CD4-positive, alpha-beta T cell treated with Interleukin-17A for 1 hour (primary cell): ENCODE measurements around the gene HOXC10.

Experiments
- DNase-seq: peaks from one replicate; pipeline ENCODE4 v3.0.0-alpha.2; 2020

HOXC10 gene

GRCh38 chr12:53977596-53978445 is 7.1 kb upstream of the HOXC10 start:
- DNase-seq, result no peak

GRCh38 chr12:53978477-53979356 is 6.2 kb upstream of the HOXC10 start:
- DNase-seq, result no peak

DNA sequence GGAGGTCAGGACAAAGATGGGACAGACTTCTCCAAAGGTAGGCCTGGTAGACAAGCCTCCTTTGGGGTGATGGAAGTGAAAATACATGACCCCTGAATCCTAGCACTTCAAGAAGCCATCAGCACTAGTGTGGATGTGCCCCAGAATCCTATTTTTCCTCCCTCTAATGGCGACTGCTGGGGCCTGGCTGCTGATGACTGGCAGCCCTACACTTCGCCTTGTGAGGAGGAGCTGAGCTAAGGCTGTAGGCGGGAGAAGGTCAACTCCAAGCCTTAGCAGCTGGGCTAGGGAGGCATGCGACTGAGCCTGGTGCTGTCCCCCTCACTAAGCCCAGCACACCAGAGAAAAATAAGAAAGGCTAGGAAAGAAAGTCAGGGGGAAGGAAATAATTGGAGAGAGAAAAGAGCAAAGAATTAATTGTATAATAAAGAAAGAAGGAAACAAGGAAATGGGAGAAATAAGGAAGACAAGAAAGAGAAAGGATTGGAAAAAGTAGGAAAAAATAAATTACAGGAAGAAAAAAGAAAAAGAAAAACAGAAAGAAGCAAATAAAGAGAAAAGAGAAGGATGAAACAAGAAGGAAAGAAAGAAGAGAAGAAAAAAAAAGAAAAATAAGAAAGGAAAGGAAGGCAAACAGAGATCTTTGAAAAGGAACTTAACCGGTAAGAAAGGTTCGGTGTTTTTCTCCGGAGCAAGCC is 4.7 kb upstream of the HOXC10 start:
- DNase-seq, result no peak

DNA sequence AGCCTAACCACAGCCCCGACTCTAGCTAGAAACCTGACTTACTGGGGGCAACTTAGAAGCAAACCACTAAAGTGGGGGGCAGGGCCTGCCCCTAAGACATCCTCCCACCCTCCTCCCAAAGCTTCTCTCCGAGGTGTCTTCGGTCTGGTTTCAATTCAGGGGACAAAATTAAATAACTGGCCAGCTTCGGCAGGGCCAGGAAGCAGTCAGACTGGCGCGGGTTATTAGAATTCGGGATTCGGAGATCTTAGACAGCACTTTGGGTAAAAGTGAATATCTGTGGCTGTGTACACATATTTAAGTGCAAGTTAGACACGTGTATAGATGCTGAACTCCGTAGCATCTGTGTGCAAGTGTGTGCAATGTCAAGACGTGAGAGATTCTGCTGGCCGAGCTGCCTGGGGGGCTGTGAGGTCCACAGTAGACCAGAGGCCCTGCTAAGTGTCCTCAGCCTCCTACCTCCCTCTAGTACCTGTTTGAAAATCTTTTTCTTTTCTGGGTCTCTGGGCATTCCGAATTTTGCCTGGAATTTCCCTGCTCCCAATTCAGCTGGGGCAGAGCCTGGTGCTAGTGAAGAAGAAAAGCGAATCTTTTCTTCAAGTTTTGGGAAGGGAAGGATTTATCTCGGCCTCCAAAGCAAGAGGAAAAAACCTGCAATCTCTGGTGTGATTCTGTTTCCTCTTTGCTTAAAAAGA is 4.0 kb upstream of the HOXC10 start:
- no peak for DNase-seq

DNA sequence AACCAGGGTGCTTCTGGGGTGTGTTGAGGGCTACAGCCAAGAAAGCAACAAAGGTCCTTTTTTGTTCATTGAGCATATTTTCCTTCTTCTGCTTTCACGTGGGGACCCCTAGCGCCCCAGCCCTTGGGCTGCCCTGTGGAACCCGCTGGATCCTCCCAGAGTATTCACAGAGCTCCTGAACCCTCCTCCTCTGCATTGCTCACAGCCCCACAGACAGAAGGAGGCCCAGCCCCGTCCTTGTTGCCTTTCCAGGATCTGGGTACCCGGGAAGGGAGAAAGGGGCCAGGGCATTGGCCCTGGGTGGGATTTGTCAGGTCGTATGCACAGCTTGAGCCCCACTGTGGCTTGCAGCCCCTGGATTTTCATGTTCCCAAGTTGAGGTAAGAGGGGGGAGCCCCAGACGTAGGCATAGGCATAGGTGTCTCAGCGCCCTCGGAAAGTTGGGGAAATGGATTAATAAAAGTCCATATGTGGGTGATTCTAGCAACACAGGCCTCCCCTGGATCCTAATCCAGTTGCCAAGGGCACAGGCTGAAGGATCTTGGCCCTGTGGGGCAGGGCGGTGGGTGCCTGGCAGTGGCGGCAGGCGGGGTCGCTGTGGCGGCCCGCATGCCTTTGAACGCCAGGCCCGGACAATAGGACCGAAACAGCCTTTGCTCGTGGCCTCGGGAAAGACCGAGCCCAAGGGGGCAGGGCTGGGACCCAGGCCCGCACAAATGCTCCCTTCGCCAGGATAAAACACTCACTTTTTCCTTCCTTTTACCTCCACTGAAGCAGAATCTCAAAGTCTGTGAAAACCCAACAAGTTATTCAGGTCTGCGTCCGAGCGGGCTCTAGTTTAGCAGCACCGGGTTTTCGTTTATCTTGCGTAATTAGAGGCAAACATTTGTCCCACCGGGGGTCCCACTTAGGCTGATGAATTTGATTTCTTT is 3.0 kb upstream of the HOXC10 start:
- DNase-seq, result no peak

- DNase-seq, result no peak
These were observed 2.0 kb upstream of the HOXC10 start for GRCh38 chr12:53982648-53983567.

DNA sequence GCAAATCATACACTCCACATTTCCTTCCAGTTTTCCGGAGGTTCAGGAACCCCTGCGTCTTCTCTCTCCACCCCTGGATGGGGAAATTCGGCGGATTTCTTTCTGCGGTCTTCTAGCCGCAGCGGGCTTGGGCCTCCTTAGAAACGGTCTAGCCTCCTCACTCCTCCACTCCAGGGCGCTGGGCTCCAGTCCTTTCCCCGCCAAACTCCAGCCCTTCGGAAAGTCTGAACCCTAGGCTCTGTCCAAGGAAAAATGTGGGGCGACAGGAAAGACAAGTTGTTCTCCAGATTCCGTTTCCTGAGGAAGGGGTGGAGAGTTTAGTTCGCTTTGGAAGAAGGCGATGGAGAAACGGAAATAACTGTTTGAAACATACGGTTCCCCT is 1.4 kb upstream of the HOXC10 start:
- no peak for DNase-seq

DNA sequence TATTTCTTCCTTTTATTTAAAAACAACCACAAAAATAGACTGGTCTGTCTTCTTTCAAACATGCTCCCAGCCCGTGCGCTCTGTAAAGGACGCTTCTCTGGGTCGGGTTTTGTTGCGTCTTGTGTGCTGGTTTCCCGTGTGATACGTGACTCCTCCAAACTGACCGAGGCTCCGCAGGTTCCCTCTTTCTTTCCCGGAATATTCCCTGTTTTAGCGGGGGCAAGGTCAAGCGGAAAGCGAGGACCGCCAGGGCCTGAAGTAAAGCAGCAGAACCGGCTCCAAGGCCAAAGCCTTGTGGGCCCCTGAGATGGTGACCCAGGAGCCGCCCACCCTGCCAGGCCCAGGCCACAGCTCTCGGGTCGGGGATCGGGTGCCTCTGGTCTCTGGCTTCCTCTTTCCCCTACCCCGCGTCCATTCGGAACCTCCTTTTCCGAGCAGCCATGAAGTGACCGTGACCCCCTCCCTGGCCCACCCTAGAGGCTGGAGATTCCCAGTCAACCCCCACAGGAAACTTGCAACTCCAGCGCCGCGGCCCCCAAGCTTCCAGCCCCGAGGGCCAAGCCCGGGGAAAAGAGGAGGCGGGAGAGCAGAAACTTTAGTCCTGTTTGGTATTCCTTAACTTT is 885 bp upstream of the HOXC10 start:
- DNase-seq, result no peak

DNA sequence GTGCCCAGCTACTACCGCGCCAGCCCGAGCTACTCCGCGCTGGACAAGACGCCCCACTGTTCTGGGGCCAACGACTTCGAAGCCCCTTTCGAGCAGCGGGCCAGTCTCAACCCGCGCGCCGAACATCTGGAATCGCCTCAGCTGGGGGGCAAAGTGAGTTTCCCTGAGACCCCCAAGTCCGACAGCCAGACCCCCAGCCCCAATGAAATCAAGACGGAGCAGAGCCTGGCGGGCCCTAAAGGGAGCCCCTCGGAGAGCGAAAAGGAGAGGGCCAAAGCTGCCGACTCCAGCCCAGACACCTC is 697 bp downstream of the HOXC10 start:
- DNase-seq, result no peak

DNA sequence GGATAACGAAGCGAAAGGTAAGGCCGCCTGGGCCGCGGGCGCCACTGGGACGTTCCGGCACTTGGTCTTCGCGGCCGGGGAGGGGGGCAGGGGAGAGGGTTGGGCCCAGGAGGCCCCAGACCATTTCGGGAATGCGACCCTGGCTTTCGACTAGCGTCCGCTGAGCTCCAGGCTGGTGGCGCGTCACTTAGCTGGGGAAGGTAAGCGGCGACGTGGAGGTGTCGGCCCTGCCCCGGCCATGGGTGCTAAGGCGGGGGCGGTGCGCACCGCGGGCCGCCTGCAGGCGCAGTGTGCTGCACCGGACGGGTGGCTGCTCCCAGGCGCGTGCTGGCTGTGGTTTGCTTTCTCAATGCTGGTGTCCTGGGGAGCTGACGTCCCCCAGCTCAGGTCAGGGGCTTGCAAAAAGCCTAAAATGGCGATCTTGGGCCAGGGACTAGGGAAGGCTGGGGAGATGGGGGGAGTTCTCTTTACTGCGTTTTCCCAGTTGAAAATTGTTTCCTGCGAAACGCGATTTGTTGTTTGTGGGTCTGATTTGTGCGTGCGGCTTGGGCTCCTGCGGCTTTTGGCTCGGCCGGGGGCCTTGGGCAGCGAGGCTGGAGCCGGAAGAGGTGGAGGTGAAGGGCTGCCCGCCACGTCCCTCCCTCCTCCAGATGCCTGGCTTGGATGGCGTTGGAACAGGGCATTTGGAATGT is 1.2 kb downstream of the HOXC10 start:
- DNase-seq, result no peak

- DNase-seq, result no peak
These were observed 1.9 kb downstream of the HOXC10 start for GRCh38 chr12:53986686-53987483.

DNA sequence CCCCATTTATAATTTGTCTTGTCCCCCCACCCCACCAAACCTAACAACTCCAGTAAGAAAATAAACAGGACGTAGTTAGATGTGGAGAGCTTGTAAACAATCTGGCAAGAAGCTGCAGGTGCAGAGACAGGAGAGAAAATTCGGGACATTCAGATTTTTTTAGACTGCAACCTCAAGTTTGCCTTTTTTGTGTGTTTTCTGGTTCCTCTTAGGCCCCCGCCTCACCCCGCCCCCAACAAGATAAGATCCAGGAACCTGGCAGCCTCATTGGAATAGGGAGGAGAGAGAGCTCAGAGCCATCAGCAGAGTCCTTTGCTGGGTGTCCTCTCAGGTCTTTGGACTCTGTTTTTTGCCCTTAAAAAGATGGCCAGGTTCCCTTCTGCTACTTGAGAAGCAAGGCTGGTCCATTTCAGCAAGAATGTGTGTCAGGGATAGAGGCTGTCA is 2.9 kb downstream of the HOXC10 start:
- DNase-seq, result no peak

DNA sequence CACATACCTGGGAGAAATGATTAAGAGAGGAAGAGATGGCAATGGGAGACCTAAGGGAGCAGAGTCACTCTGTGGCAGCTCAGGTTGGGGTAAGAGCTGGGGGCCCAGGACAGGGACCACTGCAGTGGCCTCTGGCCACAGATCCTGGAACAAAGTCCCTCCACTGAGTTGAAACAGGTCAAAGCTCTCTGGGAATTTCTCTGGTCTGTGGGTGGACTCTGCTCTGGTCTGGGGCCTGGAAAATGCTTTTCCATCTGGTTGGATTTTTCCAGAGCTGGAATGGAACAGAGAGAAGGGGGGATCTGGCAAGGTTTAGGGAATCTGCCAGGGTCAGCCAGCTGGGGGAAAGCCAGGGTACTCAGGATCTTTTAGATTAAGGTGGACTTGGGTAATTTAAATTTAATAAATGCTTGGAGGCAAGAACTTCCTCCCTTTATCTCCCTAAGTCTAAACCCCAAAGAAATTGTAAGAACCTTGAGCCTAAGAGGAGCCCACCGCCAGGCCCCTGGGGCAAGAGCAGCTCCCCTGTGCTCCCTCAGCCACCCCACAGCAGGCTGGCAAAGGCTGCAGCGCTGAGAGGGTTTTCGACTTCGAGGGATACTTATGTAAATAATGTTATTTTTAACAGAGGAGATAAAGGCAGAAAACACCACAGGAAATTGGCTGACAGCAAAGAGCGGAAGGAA is 3.7 kb downstream of the HOXC10 start:
- no peak for DNase-seq

GRCh38 chr12:53989227-53990113 is 4.5 kb downstream of the HOXC10 start:
- no peak for DNase-seq

DNA sequence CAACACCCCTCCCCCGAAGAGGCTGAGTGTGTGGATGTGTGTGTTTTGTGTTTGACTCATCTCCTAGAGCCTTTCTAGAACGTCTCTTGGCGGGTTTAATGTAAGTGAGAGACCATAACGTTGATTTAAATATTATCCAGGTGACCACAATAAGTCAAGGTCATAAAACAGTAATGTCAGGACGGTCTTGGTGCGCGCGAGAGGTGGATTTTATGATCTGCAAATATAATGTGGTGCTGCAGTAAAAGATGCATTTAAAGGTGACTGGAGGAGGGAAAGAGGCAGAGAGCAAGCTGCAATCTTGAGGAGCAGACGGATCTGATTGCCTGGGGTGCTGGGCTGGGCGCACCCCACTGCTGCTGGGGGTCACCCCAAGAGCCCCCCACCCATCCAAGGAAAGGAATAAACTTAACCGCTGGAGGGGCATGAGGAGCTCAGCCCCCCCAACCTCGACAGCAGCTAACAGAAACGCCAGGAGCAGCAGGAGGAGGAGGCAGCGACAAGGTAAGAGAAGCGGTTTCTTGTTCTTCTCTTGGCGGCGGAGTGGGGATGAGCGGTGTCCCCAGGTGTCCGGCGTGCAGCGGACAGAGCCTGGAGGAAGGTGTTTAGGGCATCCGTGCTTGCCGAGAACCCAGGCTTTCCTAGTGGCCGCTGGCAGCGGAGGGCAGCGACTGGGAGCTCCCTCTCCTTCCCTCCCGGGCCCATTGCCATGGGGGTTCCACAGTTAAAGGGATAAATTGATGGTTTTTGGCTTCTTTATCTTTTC is 5.5 kb downstream of the HOXC10 start:
- DNase-seq, result no peak

- no peak for DNase-seq
These were observed 6.1 kb downstream of the HOXC10 start for GRCh38 chr12:53991077-53991460.
